COLO829 (cell line): ENCODE data around the gene RIN1.

Source experiments
- DNase-seq: peaks from one replicate; pipeline ENCODE4 v3.0.0; 2012; ENCODE audit warnings: low spot score

Gene RIN1

DNA sequence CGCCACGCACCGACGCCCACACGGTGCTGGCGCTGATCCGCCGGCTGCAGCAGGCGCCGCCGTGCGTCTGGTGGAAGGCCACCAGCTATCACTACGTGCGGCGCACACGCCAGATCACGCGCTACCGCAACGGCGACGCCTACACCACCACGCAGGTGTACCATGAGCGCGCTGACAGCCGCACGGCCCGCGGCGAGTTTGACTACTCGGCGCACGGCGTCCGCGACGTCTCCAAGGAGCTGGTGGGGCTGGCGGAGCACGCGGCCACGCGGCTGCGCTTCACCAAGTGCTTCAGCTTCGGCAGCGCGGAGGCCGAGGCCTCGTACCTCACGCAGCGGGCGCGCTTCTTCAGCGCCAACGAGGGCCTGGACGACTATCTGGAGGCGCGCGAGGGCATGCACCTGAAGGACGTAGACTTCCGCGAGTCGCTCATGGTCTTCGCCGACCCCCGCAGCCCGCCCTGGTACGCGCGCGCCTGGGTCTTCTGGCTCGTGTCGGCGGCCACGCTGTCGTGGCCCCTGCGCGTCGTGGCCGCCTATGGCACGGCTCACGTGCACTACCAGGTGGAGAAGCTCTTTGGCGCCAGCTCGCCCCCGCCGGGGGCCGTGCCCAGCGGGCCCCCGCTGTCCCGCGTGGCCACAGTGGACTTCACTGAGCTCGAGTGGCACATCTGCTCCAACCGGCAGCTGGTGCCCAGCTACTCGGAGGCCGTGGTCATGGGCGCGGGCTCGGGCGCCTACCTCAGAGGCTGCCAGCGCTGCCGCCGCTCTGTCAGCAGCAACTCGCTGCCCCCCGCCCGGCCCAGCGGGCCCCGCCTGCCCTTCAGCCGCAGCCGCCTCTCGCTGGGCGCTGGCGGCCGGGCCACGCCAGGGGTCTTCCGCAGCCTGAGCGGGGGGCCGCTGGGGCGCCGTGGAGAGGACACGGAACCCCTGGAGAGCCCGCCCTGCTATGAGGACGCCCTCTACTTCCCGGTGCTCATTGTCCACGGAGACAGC, 41.3 kb downstream of the RIN1 start:
- no peak for DNase-seq

DNA sequence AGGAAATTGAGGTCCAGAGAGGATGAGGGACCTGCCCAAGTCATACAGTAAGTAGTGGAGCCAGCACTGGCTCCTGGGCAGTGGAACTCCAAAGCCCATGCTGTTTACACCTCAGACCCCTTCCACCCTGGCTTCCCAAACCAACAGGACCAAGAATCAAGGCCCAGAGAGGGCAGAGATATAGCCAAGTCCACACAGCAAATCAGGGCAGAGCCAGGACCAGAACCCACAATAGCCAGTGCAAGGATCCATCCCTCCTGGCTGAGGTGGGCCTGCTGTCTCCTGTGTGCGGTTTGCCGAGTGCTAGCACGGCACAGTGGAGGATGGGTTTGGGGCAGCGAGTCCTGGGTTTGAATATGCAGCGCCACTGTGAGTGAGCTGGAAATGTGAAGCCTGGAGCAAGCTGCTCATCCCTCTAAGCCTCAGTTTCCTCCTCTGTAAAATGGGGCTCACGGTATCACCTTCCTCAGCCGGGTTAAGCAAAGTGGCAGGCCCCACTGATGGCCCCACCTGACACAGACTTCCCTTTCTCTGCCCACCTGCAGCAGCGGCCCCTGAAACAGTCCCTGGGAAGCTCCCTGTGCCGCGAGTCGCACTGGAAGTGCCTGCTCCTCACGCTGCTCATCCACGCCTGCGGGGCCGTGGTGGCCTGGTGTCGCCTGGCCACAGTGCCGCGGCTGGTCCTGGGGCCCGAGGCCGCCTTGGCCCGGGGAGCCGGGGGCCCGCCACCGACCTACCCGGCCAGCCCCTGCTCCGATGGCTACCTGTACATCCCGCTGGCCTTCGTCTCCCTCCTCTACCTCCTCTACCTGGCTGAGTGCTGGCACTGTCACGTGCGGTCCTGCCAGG, 42.2 kb downstream of the RIN1 start:
- DNase-seq: no peak

GRCh38 chr11:66293352-66293751, 42.9 kb downstream of the RIN1 start:
- no peak for DNase-seq

DNA sequence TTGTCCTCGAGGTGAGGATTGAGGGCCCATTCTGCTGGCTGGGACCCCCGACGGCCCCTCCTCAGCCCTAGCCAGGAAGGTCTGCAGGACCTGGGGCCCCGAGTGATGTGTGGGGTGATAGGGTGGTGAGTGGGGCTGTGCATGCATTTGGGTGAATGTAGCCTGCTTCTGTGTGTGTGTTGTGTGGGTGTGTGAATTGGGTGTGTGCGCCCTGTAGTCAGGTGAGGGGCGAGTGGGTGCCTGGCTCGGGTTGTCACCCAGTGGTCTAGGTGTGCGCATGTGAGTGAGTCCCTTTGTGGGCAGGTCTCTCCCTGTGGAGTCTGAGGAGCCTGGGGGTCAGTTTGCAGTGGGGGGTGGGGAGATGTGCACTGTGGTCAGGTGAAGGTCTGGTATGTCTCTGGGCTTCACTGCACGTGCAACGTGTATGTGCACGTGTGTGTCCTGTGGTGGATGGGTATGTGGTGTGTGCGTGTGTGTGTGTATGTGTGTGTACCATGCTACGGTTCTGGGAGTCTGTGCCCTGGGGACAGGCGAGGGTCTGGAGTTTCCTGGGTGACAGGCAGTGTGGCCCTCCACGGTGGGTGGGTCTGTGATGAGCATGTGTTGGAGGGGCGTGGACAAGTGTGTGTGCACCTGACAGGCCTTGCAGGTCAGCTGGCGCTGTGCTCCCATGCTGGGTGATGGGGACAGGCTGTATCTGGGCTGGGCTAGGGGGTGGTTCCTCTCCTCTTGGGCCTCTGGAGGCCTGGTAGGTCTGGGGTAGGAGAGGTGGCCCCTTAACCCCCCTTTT, 43.5 kb downstream of the RIN1 start:
- DNase-seq: no peak

DNA sequence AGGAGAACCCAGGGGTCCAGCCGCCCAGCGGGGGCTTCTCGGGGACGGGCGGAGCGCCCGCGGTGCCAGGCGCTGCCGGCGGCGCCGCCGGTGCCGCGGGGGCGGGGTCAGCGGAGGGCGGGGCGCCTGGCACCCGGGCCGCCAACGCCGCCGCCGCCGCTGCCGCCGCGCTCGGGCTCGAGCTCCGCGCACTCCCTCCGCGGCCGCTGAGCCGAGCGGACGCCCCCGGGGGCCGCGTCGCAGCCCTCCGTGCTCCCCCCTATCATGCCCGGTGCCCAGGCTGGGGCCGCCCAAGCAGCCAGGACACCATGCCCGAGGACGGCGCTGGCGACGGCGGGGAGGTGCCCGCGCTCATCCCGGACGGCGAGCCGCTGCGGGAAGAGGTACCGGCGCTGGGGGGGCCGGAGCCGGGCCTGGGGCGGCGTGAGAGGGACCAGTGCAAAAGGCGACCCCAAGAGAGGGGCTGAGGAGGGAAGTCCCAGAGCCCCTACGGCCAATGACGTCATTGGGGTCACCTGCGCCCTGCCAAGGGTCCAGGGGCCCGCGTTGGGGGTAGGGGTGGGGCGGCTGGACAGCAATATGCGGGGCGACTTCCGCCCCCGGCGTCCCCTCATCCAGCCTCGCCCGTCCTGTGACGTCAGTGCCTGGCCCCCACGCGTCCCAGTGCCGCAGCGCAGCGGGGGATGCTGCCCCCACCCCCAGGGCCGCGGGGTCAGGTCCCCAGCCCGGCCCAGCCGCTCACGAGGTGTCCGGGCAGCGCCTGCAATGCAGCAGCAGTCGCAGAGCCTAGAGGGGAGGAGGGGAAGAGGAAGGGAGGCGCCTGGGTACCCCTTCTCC, 44.3 kb downstream of the RIN1 start, which contains the start of gene TMEM151A:
Gene TMEM151A (plus strand): TSS at position 189 of the 837 bp plus-strand sequence. CDS start 120 bp downstream, at position 309.
- no peak for DNase-seq

- DNase-seq: no peak
Measured at GRCh38 chr11:66291303-66291705, 44.9 kb downstream of the RIN1 start.

- DNase-seq: no peak
Measured at GRCh38 chr11:66290330-66290621, 46.0 kb downstream of the RIN1 start.

- peak; percentile 76 for DNase-seq
Measured at GRCh38 chr11:66289548-66290329, 46.5 kb downstream of the RIN1 start.

DNA sequence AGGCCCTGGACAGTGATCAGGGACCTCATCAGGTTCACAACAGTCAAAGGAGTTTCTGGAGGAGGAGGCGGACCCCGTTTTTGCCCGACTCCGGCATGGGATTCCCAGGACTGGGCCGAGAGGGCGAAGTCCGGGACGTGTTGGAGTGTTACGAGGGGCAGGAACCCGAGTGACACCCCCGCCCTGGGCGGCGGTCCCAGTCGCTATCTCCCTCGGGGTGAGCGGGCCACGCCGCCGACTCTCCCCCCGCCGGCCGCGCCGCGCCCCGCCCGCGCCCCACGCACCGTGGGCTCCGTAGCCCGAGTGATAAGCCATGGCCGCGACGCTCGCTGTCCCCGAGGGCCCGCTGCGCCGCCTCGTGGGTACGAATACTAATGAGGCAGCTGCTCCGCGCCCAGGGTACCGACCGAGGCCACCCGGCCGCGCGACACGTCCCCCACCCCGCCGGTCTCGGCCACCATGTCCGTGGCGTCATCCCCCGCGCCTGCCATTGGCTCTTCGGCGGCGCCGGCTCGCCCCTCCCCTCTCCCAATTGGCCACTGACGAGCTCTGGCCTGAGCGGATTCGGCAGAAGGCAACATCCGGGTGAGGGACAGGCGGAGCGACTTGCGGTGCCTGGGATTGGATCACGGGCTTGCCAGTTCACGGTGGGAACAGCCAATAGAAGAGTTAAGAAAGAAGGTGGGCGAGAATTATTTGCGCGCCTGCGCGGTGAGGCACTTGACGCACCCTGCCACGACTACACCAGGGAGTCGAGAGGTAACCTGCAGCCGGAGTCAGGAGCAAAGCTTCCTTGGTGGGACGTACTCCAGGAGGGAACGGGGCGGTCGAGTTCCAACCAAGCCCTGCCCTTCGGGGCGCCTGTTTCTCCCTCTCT, 47.3 kb downstream of the RIN1 start, which contains the start of gene YIF1A:
Gene YIF1A (minus strand): TSS at position 473 of the 877 bp plus-strand sequence. CDS start 158 bp downstream, at position 315.
- DNase-seq: peak; percentile 100

DNA sequence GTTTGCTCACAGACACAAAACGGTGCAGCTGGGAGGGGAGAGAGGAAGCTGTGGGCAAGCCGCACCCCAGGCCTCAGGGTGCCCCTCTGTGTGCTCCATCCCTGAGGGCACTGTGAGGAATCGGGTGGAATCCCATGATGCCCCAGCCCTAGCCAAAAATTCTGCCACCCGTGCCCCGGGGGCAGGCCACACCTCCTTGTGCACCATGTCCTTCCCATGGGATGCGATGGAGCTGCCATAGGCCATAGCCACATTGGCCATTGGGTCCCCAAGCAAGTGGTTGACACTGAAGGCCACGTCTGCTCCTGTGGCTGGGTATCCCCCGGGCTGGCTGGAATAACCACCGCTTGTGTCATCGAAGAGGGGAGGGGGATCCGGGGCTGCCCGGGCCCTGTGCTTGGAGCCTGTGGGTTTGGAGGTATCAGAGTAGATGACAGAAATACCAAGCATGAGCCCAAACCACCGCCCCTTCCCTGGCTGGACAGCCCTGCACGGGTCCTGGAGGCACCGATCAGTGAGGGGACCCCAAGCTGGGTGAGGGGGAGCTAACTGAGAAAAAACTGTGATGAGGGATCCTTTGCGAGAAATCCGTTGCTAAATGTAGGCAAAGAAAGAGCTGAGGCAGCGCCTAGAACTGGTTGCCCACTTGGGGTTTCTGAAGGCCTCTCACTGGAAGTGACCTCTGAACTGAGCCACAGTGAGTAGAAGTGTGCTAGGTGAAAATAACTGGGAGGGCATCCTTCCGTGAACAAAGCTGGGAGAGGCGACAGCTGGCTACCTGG, 48.2 kb downstream of the RIN1 start:
- no peak for DNase-seq

DNA sequence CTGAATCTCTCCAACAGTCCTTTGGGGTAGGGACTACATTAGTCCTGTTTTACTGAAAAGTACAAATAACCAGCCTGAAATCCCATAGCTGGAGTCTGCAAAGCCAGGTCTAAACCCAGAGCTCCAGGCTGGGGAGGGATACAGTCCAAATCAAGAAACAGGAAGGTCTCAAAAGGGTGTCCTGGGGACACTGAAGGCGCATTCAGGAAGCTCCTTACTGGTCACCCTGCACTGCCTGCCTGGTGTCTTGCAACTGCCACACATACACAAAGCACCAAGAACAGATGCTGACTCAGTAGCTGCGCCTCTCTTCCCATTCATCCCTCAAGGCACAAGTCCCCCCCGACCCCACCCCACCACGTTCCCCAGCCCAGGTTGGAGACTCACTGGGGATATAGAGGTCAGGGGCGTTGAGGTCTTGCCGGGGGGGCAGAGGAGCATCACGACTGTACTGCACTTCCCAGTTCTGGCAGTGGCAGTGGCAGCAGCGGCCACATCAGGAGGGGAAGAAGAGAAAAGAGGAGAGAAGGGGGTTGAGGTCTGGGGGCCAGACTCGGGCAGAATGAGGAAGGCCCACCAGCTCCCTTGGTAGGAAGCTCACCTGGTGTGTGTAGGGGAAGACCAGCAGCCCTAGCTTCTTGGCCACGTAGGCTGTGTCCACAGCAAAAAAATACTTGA, 48.9 kb downstream of the RIN1 start:
- DNase-seq: no peak

GRCh38 chr11:66286699-66287098, 49.5 kb downstream of the RIN1 start:
- DNase-seq: no peak

- no peak for DNase-seq
Measured at GRCh38 chr11:66285250-66285947, 50.8 kb downstream of the RIN1 start.

DNA sequence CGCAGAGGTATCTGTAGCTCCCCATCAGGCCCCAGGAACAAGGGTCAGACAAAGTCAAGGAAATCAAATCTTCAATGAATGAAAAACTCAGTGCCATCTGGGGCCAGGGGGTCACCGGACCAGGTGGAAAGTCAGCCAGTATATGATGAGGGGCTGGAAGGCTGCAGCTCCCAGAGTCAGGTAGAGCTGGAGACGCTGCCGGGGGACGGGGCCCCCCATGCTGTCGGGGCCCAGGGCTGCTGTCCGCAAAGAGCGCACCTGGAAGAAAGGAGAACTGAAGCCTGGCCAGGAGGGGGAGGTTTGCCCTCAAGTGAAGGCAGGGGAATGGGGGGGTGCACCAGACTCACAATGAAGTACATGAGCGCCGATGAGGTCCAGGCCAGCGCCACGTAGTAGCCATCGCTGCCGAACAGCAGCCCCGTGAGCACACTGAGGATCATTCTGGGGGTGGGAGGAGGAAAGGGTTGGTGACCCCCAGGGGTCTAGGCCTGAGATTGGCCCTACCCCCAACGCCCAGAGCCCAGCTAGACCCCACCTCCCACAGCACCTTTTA, 51.6 kb downstream of the RIN1 start:
- no peak for DNase-seq

DNA sequence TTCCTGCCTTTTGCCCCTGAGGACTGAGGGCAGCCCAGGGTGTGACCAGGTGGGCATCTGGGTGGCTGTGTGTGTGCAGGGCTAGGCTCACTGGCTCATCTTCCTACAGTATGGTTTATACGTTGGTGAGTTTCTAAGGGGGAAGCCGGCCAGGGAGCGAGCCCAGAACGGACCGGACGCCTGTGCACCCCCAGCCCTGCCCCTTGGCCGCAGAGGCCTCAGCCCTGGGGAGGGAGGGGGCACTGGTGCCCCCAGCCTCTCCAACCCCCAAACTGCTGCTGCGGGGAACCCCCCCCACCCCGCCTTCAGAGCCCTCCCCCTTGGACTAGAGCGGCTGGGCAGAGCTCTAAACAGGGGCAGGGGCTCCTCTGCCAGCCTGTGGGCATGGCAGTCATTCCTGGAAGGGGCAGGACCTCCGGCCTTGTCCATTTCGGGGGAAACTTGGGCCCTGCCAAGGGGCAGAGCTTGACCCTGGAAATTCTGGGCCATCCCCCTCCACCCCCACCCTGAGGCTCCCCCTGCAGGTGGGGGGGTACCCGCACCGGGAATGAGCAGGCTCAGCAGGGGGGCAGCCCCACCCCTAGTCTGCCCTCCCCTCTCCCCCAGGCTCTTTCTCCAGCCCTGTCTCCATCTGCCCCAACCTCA, 52.7 kb downstream of the RIN1 start:
- no peak for DNase-seq
